ENCODE measurements around the gene GAK. TPM values are rescaled to one million over a fixed set of nuclear protein-coding genes. Genes with fewer than 3 reads are reported as not detected.

GAK gene
- total RNA-seq, 4 donors from 2014 or later: 64.8 to 73.9 (median 70.6) TPM

GRCh38 chr4:829761-830600 lies 102.1 kb downstream of the GAK start:
- peaks cover 0 to 84% (median 32%) of the 10 kb centered on the region in 4 donors for H3K27me3 ChIP-seq
- DNase-seq (ENCODE audit: extremely low spot score): no peak
- intact Hi-C loops (cut with DNase I): no loop called here

GRCh38 chr4:829291-829690 lies 102.8 kb downstream of the GAK start:
- WGBS: 75% methylated on average over 4 of the region's 6 CpGs
- Histone ChIP-seq H3K27me3 (peaks cover 3 to 85% (median 39%) of the 10 kb centered on the region in 4 donors), H3K36me3 (no peaks in the 10 kb centered on the region), H3K4me1 (peaks cover 17 to 27% (median 24%) of the 10 kb centered on the region in 4 donors), H3K27ac (replicated peaks in 1 of 4) (no peak overlapping the region), H3K9me3 (peaks cover 0 to 17% (median 8%) of the 10 kb centered on the region in 4 donors), H3K4me3 (no peak overlapping the region)
- no peak for DNase-seq (ENCODE audit: extremely low spot score)
- intact Hi-C loops (cut with DNase I): no loop called here
- TF ChIP-seq CTCF (IDR thresholded peaks at IDR 0.05) (no peak), POLR2A (IDR thresholded peaks at IDR 0.05; ENCODE audit: low read depth) (no peak), EP300 (IDR thresholded peaks at IDR 0.05) (no peak), POLR2AphosphoS5 (IDR thresholded peaks at IDR 0.05) (no peak)

More at GRCh38 chr4:829761-830600, 102.1 kb downstream of the GAK start:
- peaks cover 0 to 17% (median 8%) of the 10 kb centered on the region in 4 donors for H3K9me3 ChIP-seq
- WGBS: 54% methylated on average over 10 of the region's 26 CpGs
- peaks cover 16 to 22% (median 20%) of the 10 kb centered on the region in 4 donors for H3K4me1 ChIP-seq
- H3K36me3 ChIP-seq: no peaks in the 10 kb centered on the region
- no peak overlapping the region for H3K27ac ChIP-seq (replicated peaks in 1 of 4)
- TF ChIP-seq POLR2AphosphoS5 (IDR thresholded peaks at IDR 0.05) (no peak), EP300 (IDR thresholded peaks at IDR 0.05) (no peak), POLR2A (IDR thresholded peaks at IDR 0.05; ENCODE audit: low read depth) (no peak), CTCF (IDR thresholded peaks at IDR 0.05) (no peak)
- H3K4me3 ChIP-seq: no peak overlapping the region

GRCh38 chr4:828641-829271 lies 103.4 kb downstream of the GAK start:
- H3K27me3 ChIP-seq: peaks cover 3 to 90% (median 44%) of the 10 kb centered on the region in 4 donors
- H3K27ac ChIP-seq (replicated peaks in 1 of 4): no peak overlapping the region
- intact Hi-C loops (cut with DNase I): no loop called here
- H3K9me3 ChIP-seq: peaks cover 0 to 17% (median 8%) of the 10 kb centered on the region in 4 donors
- no peaks in the 10 kb centered on the region for H3K36me3 ChIP-seq
- DNase-seq (ENCODE audit: extremely low spot score): no peak
- peaks cover 17 to 27% (median 24%) of the 10 kb centered on the region in 4 donors for H3K4me1 ChIP-seq
- WGBS: 39% methylated on average over 11 of the region's 16 CpGs
- no peak for TF ChIP-seq EP300 (IDR thresholded peaks at IDR 0.05)
- no peak overlapping the region for H3K4me3 ChIP-seq

GRCh38 chr4:827209-828081 lies 104.7 kb downstream of the GAK start:
- Histone ChIP-seq H3K27ac (replicated peaks in 1 of 4) (no peak overlapping the region), H3K4me3 (peak overlapping the region in 2 of 4 donors; percentile 21 to 31), H3K9me3 (peaks cover 0 to 13% (median 7%) of the 10 kb centered on the region in 4 donors), H3K27me3 (peaks cover 3 to 95% (median 47%) of the 10 kb centered on the region in 4 donors), H3K36me3 (no peaks in the 10 kb centered on the region), H3K4me1 (peaks cover 17 to 27% (median 24%) of the 10 kb centered on the region in 4 donors)
- TF ChIP-seq POLR2A (IDR thresholded peaks at IDR 0.05; ENCODE audit: low read depth) (no peak), POLR2AphosphoS5 (IDR thresholded peaks at IDR 0.05) (no peak), CTCF (IDR thresholded peaks at IDR 0.05) (no peak), EP300 (IDR thresholded peaks at IDR 0.05) (no peak)
- 26% methylated on average over 5 of the region's 20 CpGs for WGBS
- intact Hi-C loops (cut with DNase I): no loop called here
- no peak for DNase-seq (ENCODE audit: extremely low spot score)

All from esophagus muscularis mucosa (tissue), 4 donors.